Right lobe of liver (tissue), 6 donors: ENCODE measurements around the gene RNLS. TPM values are rescaled to one million over a fixed set of nuclear protein-coding genes. Genes with fewer than 3 reads are reported as not detected.

ENCODE experiments used
- ATAC-seq, 4 donors: fragments of 200-7000 bp; cut with Tn5 transposase; one replicate each; pipeline ENCODE4 v1.9.1; 2020; ENCODE audit warnings: mild to moderate bottlenecking in 4 of 4, moderate library complexity in 4 of 4
- DNase-seq, 3 donors: peaks; one replicate each; pipeline ENCODE4 v3.0.0-alpha.2; 2020
- H3K27ac ChIP-seq, 3 donors: fragments of 200-600 bp; one replicate each; pipeline ENCODE4 v1.8.0; 2022
- H3K27me3 ChIP-seq, 2 donors: fragments of 200-600 bp; one replicate each; pipeline ENCODE4 v1.8.0; 2022
- H3K36me3 ChIP-seq, 4 donors: fragments of 200-600 bp; sonication (generic) in 1 of 4; one replicate each; pipeline versions ENCODE4 v1.5.1 to v1.8.0; 2017 to 2022; ENCODE audit warnings: control low read depth in 1 of 4
- H3K4me1 ChIP-seq, 4 donors: fragments of 200-600 bp; sonication (generic) in 1 of 4; one replicate each; pipeline versions ENCODE4 v1.5.1 to v1.8.0; 2017 to 2022; ENCODE audit warnings: control low read depth in 1 of 4
- H3K4me3 ChIP-seq, 3 donors: fragments of 200-600 bp; one replicate each; pipeline ENCODE4 v1.8.0; 2022
- H3K9me3 ChIP-seq, 4 donors: fragments of 200-600 bp; sonication (generic) in 1 of 4; one replicate each; pipeline versions ENCODE4 v1.5.1 to v1.8.0; 2017 to 2022; ENCODE audit warnings: control low read depth in 1 of 4
- POLR2A ChIP-seq: fragments of 450-650 bp; IDR thresholded peaks from one replicate; pipeline ENCODE4 v1.6.1; 2017; ENCODE audit warnings: antibody characterized with exemption, mild to moderate bottlenecking
- WGBS: methylation state at CpG from one replicate; pipeline ENCODE4 v1.1.6; 2018; ENCODE audit warnings: low coverage, low lambda C conversion rate; ENCODE audit not compliant: insufficient coverage; ENCODE audit errors: missing lambda C conversion rate; 5-methylcytosine and 5-hydroxymethylcytosine counted together
- intact Hi-C, 2 donors: fragments of 100-400 bp; cut with DNase I; formaldehyde crosslinking; loops; one replicate each; pipeline versions ENCODE4 v1.11.2 to v1.14.1; 2022
- total RNA-seq, 6 experiments: library from RNA; depleted of rRNA in 2 of 6; stranded (reverse); fragments of >200 nt in 2 of 6; fragmentation: NEBNext Ultra II Directional in 3 of 6; extraction: Animal tissue kit (Norgen Biotek cat#: 25700) in 3 of 6; gene quantifications; one replicate each; pipeline versions ENCODE4 v1.1.0 to v1.2.4, GENCODE V29; 2016 to 2023
- TF ChIP-seq, protein P1 (sequence below), 4 donors: fragments of 200-600 bp in 3 of 4; fragments of 450-650 bp in 1 of 4; IDR thresholded peaks; one replicate each; pipeline versions ENCODE4 v1.5.1 to v1.8.0; 2016 to 2022; ENCODE audit warnings: antibody characterized with exemption in 4 of 4, mild to moderate bottlenecking in 2 of 4
- donor health status: DM: no; HTN: yes; CAD: no.
- donor health status: DM: no; HTN: no; CAD: no.
- donor health status: DM: no; HTN: no; CAD: no.
- donor health status: DM: no; HTN: yes; CAD: no.
- donor health status: DM: no; HTN: yes; CAD: no.

The RNLS gene
- total RNA-seq, 6 experiments from 2014 or later = 5.9 to 10.5 (median 7.3) TPM

DNA sequence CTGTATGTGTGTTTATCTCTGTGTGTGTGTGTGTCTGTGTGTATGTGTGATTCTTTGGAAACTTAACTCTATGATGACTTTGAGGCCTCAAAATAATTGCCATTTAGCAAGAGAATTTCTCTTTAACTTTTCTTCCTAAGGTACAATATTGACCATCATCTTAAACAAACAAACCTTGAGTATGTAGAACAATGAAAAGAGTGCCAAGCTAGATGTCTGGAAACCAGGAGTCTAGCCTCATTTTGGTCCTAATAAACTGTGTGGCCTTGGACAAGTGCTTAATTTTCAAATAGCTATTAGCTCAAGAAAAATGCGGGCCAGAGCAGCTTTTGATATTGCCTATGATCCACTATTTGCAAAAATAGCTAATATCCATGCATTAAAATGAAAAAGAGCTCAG, 119.3 kb downstream of the RNLS start:
- WGBS = 100% methylated on average over 1 of the region's 1 CpG
- no peaks in the 10 kb centered on the region for H3K9me3 ChIP-seq
- no peaks in the 10 kb centered on the region for H3K36me3 ChIP-seq
- H3K27me3 ChIP-seq = no peaks in the 10 kb centered on the region
- no peak overlapping the region for H3K4me3 ChIP-seq
- no peak overlapping the region for H3K27ac ChIP-seq
- ATAC-seq (no peak), DNase-seq (no peak)
- intact Hi-C loops = no loop called here
- no peak for TF ChIP-seq POLR2A
- TF ChIP-seq, protein P1, sequence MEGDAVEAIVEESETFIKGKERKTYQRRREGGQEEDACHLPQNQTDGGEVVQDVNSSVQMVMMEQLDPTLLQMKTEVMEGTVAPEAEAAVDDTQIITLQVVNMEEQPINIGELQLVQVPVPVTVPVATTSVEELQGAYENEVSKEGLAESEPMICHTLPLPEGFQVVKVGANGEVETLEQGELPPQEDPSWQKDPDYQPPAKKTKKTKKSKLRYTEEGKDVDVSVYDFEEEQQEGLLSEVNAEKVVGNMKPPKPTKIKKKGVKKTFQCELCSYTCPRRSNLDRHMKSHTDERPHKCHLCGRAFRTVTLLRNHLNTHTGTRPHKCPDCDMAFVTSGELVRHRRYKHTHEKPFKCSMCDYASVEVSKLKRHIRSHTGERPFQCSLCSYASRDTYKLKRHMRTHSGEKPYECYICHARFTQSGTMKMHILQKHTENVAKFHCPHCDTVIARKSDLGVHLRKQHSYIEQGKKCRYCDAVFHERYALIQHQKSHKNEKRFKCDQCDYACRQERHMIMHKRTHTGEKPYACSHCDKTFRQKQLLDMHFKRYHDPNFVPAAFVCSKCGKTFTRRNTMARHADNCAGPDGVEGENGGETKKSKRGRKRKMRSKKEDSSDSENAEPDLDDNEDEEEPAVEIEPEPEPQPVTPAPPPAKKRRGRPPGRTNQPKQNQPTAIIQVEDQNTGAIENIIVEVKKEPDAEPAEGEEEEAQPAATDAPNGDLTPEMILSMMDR (IDR thresholded peaks at IDR 0.05) = no peak
- H3K4me1 ChIP-seq = peaks cover 0 to 10% (median 0%) of the 10 kb centered on the region in 4 donors

DNA sequence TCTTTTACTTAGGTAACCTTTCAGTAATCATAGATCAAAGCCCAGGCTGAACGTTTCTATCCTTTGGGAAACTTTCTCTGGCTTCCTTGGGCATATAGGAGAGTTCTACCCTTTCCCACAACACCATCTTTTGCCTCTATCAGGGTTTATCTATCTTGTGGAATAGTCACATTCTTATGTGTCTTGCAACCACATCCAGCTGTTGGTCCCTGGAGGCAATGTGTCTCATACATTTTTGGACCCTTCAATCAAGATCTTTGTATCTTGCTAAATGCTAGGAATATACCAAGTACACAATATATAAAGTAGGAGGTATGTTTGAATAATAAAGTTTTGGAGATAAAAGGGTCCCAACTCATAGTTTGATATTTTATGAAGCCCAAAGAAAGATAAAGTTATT, 121.7 kb downstream of the RNLS start:
- peaks cover 0 to 10% (median 0%) of the 10 kb centered on the region in 4 donors for H3K4me1 ChIP-seq
- no peaks in the 10 kb centered on the region for H3K36me3 ChIP-seq
- H3K9me3 ChIP-seq = no peaks in the 10 kb centered on the region
- WGBS = 60% methylated on average over 1 of the region's 1 CpG
- H3K27ac ChIP-seq = no peak overlapping the region
- DNase-seq = no peak
- TF ChIP-seq, protein P1 (IDR thresholded peaks at IDR 0.05) = no peak
- no peak for TF ChIP-seq POLR2A
- no peaks in the 10 kb centered on the region for H3K27me3 ChIP-seq
- ATAC-seq = no peak
- intact Hi-C loops = no loop called here
- no peak overlapping the region for H3K4me3 ChIP-seq

DNA sequence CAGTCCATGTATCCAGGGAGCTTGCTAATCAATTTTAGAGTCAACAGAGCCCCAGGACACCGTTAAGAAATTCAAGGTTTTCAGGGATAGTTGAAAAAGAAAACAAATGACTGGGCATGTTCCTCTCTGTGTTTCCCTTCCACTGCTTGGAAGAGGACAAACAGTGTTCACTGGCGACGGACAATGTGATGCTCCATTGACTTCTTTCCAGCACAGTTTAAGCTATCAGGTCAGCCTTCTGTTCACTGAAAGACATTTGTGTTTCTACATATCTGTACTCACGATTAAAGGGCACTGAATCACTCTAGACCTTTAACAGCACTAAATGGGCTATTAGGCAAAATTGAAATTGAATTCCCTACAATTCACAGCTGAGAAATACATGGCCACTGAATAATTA, 123.6 kb downstream of the RNLS start:
- no peaks in the 10 kb centered on the region for H3K9me3 ChIP-seq
- H3K4me1 ChIP-seq = peaks cover 0 to 10% (median 0%) of the 10 kb centered on the region in 4 donors
- intact Hi-C loops = no loop called here
- ATAC-seq (peak; percentile 66 to 93 (median 71)), DNase-seq (no peak)
- H3K27ac ChIP-seq = peak overlapping the region in 1 of 3 donors; percentile 14
- TF ChIP-seq, protein P1 (IDR thresholded peaks at IDR 0.05) = no peak
- no peak for TF ChIP-seq POLR2A
- H3K27me3 ChIP-seq = no peaks in the 10 kb centered on the region
- WGBS = 22% methylated on average over 4 of the region's 4 CpGs
- no peak overlapping the region for H3K4me3 ChIP-seq
- H3K36me3 ChIP-seq = no peaks in the 10 kb centered on the region

DNA sequence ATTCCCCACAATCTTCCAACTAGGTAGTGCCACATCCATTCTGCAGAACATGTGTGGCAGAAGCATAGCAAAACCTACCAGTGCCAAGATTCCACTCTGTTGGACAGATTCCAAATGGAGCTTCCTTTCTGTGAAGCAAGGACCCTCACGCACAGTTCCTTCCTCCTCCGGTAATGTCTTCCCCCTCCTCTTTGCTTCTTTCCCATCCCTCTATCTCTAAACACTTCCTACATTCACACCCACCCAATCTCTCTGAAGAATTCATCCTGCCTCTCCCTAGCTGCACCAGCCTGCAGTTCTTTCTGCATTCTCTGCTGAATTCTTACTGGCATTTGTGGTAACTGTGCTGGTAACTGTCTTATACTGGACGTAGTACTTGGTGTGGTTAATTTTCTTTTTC, 124.9 kb downstream of the RNLS start:
- Histone ChIP-seq H3K9me3 (no peaks in the 10 kb centered on the region), H3K4me1 (peaks cover 0 to 10% (median 0%) of the 10 kb centered on the region in 4 donors), H3K27me3 (no peaks in the 10 kb centered on the region), H3K36me3 (no peaks in the 10 kb centered on the region), H3K4me3 (no peak overlapping the region), H3K27ac (no peak overlapping the region)
- DNase-seq (no peak), ATAC-seq (no peak)
- intact Hi-C loops = no loop called here
- no peak for TF ChIP-seq POLR2A
- TF ChIP-seq, protein P1 (IDR thresholded peaks at IDR 0.05) = no peak
- 41% methylated on average over 3 of the region's 3 CpGs for WGBS

DNA sequence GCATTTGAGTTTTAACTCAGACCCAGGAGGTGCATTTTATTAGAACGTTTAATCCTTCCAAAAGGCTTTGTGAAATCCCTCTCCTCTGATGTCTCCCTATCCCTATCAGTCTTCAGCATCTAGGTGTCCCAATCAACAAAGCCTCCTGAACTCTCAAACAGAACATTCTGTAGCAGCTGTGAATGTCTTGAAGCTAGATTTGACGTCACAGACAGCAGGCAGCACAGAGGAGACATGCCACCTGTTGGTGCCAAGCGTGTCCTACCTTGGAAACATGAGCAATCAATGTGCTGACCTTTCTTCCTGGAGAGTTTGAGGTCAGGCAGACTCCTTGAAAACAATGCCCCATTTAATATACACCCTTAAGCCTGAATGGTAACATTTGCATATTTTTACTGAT, 125.5 kb downstream of the RNLS start:
- H3K4me3 ChIP-seq = no peak overlapping the region
- H3K4me1 ChIP-seq = peaks cover 0 to 10% (median 0%) of the 10 kb centered on the region in 4 donors
- no peak for DNase-seq
- H3K36me3 ChIP-seq = no peaks in the 10 kb centered on the region
- intact Hi-C loops = no loop called here
- no peaks in the 10 kb centered on the region for H3K9me3 ChIP-seq
- no peak overlapping the region for H3K27ac ChIP-seq
- no peak for ATAC-seq
- H3K27me3 ChIP-seq = no peaks in the 10 kb centered on the region
- TF ChIP-seq POLR2A = no peak
- TF ChIP-seq, protein P1 (IDR thresholded peaks at IDR 0.05) = no peak
- WGBS = 58% methylated on average over 3 of the region's 3 CpGs
